Limb (tissue), 2 donors: Measurements from ENCODE around the gene KCNJ10.

Experiments used
- DNase-seq, 2 donors: peaks; one replicate each; pipeline ENCODE4 v3.0.0-alpha.2; 2016; ENCODE audit errors: extremely low spot score in 2 of 2

Gene KCNJ10

DNA sequence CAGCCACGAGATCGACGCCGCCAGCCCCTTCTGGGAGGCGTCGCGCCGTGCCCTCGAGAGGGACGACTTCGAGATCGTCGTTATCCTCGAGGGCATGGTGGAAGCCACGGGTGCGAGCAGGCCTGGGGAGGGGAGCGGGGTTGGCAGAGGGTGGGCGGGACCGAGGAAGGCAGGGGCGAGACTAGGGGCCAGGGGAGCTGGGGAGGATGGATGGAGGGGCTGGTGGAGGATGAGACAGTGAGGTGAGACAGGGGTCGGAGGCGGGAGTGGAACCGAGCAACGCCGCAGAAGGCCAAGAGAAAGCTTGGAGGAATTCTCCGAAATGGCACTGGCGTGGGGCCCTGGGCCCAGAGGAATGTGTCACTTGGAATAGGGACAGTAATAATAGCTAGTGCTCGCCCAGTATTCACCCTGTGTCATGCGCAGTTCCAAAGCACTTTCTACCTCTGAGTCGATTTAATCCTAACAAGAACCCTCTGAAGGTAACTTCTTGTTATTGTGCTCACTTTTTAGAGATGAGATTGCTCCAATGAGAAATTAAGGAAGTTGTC is 14.9 kb upstream of the KCNJ10 start:
- no peak for DNase-seq

DNA sequence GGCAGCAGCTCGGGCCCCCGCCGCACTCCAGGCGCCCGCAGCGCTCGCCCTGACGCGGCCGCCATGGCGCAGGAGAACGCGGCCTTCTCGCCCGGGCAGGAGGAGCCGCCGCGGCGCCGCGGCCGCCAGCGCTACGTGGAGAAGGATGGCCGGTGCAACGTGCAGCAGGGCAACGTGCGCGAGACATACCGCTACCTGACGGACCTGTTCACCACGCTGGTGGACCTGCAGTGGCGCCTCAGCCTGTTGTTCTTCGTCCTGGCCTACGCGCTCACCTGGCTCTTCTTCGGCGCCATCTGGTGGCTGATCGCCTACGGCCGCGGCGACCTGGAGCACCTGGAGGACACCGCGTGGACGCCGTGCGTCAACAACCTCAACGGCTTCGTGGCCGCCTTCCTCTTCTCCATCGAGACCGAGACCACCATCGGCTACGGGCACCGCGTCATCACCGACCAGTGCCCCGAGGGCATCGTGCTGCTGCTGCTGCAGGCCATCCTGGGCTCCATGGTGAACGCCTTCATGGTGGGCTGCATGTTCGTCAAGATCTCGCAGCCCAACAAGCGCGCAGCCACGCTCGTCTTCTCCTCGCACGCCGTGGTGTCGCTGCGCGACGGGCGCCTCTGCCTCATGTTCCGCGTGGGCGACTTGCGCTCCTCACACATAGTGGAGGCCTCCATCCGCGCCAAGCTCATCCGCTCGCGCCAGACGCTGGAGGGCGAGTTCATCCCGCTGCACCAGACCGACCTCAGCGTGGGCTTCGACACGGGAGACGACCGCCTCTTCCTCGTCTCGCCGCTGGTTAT is 14.2 kb upstream of the KCNJ10 start:
- peak in 1 of 2 donors; percentile 80 for DNase-seq

- DNase-seq, result no peak
Observed at GRCh38 chr1:160082926-160083325, 13.0 kb upstream of the KCNJ10 start.

DNA sequence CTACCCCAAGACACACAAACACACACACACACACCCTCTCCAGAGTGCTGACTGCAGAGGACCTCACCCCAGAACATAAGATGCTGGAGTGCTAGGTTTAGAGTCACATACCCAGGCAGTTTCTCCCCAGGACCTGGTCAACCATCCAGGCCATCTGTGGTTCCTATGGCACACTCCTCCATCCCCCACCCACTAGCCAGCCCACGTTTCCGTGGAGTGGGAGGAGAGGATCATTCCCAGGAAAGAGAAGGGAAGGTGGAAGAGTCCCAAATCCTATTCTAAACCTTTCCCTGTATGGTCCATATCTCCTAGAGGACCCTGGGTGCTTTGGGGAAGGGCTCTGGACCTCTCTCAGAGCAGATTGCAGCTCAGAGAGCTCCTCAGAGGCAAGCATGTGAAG is 12.5 kb upstream of the KCNJ10 start:
- no peak for DNase-seq

- DNase-seq, result peak in 1 of 2 donors; percentile 64
Observed at GRCh38 chr1:160081261-160081936, 11.4 kb upstream of the KCNJ10 start, which contains the start of gene KCNJ9. TSS of gene KCNJ9 (plus strand) at chr1:160081538. CDS start at chr1:160084031, 2,493 bp downstream.

DNA sequence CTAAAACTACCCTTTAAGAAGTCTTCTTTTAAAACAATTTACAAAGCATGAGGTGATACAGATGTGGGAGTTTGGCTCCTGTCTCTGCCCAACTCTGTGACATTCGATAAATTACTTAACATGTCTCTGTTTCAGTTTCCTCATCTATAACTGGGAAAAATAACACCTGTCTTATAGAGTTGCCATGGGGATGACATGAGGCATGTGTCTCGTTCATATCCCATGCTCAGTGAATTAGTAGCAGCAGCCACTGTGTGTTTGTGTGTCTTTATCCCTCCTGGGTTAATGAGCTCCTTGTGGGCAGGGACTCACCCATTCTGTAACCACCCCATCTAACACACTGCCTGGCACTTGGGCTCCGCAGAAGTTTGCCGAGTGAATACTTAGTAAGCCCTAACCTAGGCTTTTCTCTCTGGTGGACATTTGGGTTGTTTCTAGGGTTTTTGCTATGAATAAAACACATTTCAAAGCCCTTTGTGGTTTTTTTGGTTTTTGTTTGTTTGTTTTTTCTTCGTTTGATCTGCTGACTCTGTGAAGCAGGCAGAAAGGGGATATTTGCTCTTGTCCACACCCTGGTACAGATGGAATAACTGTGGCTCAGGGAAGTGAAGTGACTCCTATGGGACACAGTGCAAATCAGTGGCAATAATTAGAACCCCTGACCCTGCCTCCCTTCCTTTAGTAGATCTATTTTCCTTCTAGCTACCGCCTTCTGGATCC is 10.6 kb upstream of the KCNJ10 start:
- DNase-seq, result no peak

GRCh38 chr1:160079448-160079847 is 9.5 kb upstream of the KCNJ10 start:
- DNase-seq, result no peak

- DNase-seq, result peak in 1 of 2 donors; percentile 49
Observed at GRCh38 chr1:160078512-160079195, 8.7 kb upstream of the KCNJ10 start.

- DNase-seq, result no peak
Observed at GRCh38 chr1:160077486-160077885, 7.5 kb upstream of the KCNJ10 start.

DNA sequence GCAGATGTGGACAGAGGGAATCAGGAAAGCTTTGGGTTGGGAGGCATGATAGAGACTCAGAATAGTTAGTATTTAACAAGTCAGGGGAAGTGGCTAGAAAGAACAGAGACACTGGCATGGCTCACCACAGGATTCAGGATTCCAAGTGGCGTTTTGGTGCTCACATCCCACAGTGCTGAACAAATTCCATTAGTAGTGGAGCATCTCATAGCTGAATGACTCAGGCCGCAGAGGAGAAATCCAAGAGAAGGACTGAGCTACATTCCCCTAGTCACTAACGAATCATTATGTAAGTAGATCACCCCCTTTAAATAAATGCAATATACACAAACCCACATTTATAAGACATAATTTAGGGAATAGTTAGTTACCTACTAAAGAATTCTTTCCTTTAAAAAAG is 6.3 kb upstream of the KCNJ10 start:
- DNase-seq, result no peak

DNA sequence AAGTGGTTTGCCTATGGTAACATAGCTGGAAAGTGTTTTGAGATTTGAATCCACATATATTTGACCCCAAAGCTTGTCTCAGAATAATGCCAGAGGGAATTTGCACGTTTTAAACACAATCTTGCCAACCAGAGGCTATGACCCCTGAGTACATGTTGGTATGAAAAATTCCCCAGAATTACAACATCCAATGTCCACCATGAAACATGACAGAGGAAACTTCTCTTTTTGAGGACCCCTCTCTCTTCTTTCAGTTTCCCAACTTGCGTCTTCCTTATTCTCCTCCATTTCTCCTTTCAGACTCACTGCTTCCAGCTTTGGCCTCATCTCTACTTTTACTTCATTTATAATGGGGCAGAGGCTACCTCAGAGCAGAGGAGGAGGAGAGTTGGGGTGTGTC is 5.9 kb upstream of the KCNJ10 start:
- DNase-seq, result no peak

DNA sequence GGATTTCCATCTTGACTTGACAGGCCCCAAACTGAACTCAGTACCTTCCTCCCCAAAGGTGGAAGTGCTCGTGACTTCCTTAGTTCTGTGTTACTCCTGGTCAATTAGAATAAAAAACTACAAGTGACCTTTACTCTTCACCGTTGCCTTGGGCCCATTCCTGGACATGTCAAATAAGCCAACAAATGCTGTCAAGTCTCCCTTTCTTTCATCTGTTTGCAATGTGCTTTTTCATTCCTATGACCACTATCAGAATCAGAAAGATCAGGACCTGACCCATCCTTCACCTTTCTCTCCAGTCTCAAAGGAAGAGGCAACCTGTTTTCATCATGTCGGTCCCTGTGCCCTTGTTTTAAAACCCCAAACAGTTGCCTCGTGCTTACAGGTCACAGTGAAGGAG is 4.9 kb upstream of the KCNJ10 start:
- no peak for DNase-seq

DNA sequence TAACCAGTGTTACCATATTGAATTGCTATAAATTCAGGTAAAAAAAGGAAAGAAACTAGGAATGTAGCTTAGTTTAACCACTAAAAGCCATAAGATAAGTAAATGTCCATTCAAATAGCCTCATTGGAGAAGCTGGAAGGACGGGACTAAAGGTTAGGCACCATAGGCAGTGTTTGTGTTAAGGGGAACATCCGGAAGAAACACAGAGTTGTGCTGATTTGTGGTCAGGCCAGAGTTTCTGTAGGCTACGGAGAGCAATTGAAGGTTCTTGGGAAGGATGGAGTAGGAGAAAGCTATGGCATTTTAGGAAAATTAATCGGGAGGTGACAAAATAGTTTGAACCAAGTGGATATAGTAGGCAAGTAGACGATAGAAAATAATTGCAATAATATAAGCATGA is 1.3 kb upstream of the KCNJ10 start:
- DNase-seq, result no peak

GRCh38 chr1:160070243-160071163 is 543 bp upstream of the KCNJ10 start:
- DNase-seq, result peak; percentile 84 to 89

GRCh38 chr1:160068225-160068624 is 1.7 kb downstream of the KCNJ10 start:
- no peak for DNase-seq

GRCh38 chr1:160066829-160067745 is 2.9 kb downstream of the KCNJ10 start:
- DNase-seq, result no peak

DNA sequence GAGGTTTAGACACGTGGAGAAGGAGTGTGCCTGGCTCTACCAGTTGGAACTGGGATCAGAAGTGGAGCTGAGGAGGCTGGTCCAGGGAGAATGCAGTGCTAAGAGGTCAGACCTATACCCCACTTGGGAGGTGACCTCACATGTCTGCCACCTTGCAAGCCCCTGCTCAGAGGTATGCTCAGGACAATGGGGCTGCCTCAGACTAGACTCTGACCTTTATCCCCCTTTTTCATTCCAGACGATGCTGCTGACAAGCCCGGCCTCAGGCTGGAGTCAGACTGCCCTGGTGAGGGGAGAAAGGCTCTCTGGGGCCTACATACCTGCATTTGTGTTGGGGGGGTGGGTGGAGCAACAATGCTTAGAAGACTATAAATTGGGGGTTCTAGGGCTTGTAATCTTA is 5.2 kb downstream of the KCNJ10 start:
- no peak for DNase-seq

- no peak for DNase-seq
Observed at GRCh38 chr1:160064164-160064563, 5.8 kb downstream of the KCNJ10 start.

DNA sequence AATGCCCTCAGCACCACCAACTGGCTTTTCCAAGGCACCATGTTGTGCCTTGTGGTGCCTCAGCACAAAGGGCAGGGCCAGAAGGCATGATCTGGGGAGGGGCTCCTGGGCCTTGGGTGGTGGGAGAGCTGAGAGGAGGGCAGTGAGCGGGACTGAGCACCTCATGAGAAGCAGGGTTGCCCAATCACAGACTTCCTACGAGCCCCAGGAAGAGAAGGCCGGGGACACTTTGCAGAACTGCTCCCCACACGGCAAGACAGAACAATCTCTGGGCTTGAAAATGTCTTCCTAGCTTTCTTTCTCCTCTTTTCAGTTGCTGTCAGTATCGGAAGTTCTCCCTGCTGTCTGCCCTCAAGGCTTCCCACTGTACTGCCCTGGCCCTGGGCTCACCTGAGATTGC is 6.8 kb downstream of the KCNJ10 start:
- no peak for DNase-seq
